Immature natural killer cell (primary cell): ENCODE data around the gene PRM2. TPM values are rescaled to one million over a fixed set of nuclear protein-coding genes. Genes with fewer than 3 reads are reported as not detected.
"Not testable (repeated sequence)": the region's sequence is repeated elsewhere in the genome, so short reads cannot be mapped to it uniquely, and the experiment has no call there.

Experiments
- DNase-seq, 3 donors: peaks; one replicate each; pipeline ENCODE4 v3.0.0; 2022; ENCODE audit warnings: mixed read lengths in 1 of 3
- H3K27ac Mint-ChIP-seq, 6 donors: one replicate each; pipeline ENCODE4 v1.8.0; 2020; ENCODE audit warnings: mixed read lengths in 6 of 6, mild to moderate bottlenecking in 5 of 6, inconsistent platforms in 4 of 6, moderate library complexity in 3 of 6
- H3K27me3 Mint-ChIP-seq, 3 donors: one replicate each; pipeline ENCODE4 v1.8.0; 2020 to 2021; ENCODE audit warnings: low read depth in 3 of 3, mild to moderate bottlenecking in 3 of 3, mixed read lengths in 3 of 3, moderate library complexity in 3 of 3, inconsistent platforms in 1 of 3
- H3K36me3 Mint-ChIP-seq, 3 donors: one replicate each; pipeline ENCODE4 v1.8.0; 2020; ENCODE audit warnings: mixed read lengths in 3 of 3, inconsistent platforms in 2 of 3, mild to moderate bottlenecking in 2 of 3
- H3K4me1 Mint-ChIP-seq, 2 donors: one replicate each; pipeline ENCODE4 v1.8.0; 2020; ENCODE audit warnings: inconsistent platforms in 2 of 2, mild to moderate bottlenecking in 2 of 2, mixed read lengths in 2 of 2, moderate library complexity in 1 of 2
- H3K4me3 Mint-ChIP-seq, 5 donors: one replicate each; pipeline ENCODE4 v1.8.0; 2020; ENCODE audit warnings: mild to moderate bottlenecking in 5 of 5, mixed read lengths in 5 of 5, inconsistent platforms in 3 of 5, moderate library complexity in 3 of 5
- H3K9me3 Mint-ChIP-seq, 6 donors: one replicate each; pipeline ENCODE4 v1.8.0; 2020; ENCODE audit warnings: mild to moderate bottlenecking in 6 of 6, mixed read lengths in 6 of 6, inconsistent platforms in 4 of 6, moderate library complexity in 3 of 6
- polyA plus RNA-seq, 3 donors: library from polyadenylated mRNA; unstranded; fragments of 300-500 nt; fragmentation: Illumina TruSeq; gene quantifications; one replicate each; pipeline ENCODE4 v1.2.3, GENCODE V29; 2021

PRM2 gene
- polyA plus RNA-seq, 3 donors from 2014 or later: not detected

GRCh38 chr16:11289696-11290095, 13.4 kb upstream of the PRM2 start:
- H3K27me3 Mint-ChIP-seq: peaks cover 21 to 40% (median 30%) of the 10 kb centered on the region in 3 donors
- not testable (repeated sequence) for H3K36me3 Mint-ChIP-seq, H3K27ac Mint-ChIP-seq, DNase-seq, H3K4me1 Mint-ChIP-seq, H3K4me3 Mint-ChIP-seq, H3K9me3 Mint-ChIP-seq

GRCh38 chr16:11289202-11289601, 12.9 kb upstream of the PRM2 start:
- peaks cover 20 to 40% (median 29%) of the 10 kb centered on the region in 3 donors for H3K27me3 Mint-ChIP-seq
- peaks cover 0 to 4% (median 0%) of the 10 kb centered on the region in 3 donors for H3K36me3 Mint-ChIP-seq
- H3K4me1 Mint-ChIP-seq: no peaks in the 10 kb centered on the region
- DNase-seq: no peak
- no peak overlapping the region for H3K4me3 Mint-ChIP-seq
- H3K9me3 Mint-ChIP-seq: peaks cover 0 to 2% (median 0%) of the 10 kb centered on the region in 6 donors
- no peak overlapping the region for H3K27ac Mint-ChIP-seq

GRCh38 chr16:11285842-11286241, 9.6 kb upstream of the PRM2 start:
- Mint-ChIP-seq H3K36me3 (peaks cover 0 to 4% (median 0%) of the 10 kb centered on the region in 3 donors), H3K27me3 (peaks cover 9 to 23% (median 14%) of the 10 kb centered on the region in 3 donors), H3K27ac (no peak overlapping the region), H3K9me3 (peaks cover 0 to 2% (median 0%) of the 10 kb centered on the region in 6 donors), H3K4me1 (no peaks in the 10 kb centered on the region), H3K4me3 (no peak overlapping the region)
- no peak for DNase-seq

GRCh38 chr16:11283820-11284248, 7.6 kb upstream of the PRM2 start:
- no peak for DNase-seq
- no peaks in the 10 kb centered on the region for H3K9me3 Mint-ChIP-seq
- no peaks in the 10 kb centered on the region for H3K36me3 Mint-ChIP-seq
- H3K27me3 Mint-ChIP-seq: peaks cover 7 to 18% (median 17%) of the 10 kb centered on the region in 3 donors
- H3K4me3 Mint-ChIP-seq: no peak overlapping the region
- no peak overlapping the region for H3K27ac Mint-ChIP-seq
- H3K4me1 Mint-ChIP-seq: no peaks in the 10 kb centered on the region

GRCh38 chr16:11280616-11281522, 4.6 kb upstream of the PRM2 start, which contains the start of gene PRM1:
PRM1 (minus strand) TSS chr16:11281330; CDS start chr16:11281238, 92 bp downstream.
- no peak within 1 kb of the TSS for H3K4me3 Mint-ChIP-seq
- no peaks in the 10 kb centered on the region for H3K4me1 Mint-ChIP-seq
- H3K27me3 Mint-ChIP-seq: peaks cover 7 to 18% (median 13%) of the 10 kb centered on the region in 3 donors
- no peak for DNase-seq
- H3K9me3 Mint-ChIP-seq: no peaks in the 10 kb centered on the region
- no peaks in the 10 kb centered on the region for H3K36me3 Mint-ChIP-seq
- no peak within 1 kb of the TSS for H3K27ac Mint-ChIP-seq

GRCh38 chr16:11278681-11279628, 2.7 kb upstream of the PRM2 start:
- DNase-seq: no peak

DNA sequence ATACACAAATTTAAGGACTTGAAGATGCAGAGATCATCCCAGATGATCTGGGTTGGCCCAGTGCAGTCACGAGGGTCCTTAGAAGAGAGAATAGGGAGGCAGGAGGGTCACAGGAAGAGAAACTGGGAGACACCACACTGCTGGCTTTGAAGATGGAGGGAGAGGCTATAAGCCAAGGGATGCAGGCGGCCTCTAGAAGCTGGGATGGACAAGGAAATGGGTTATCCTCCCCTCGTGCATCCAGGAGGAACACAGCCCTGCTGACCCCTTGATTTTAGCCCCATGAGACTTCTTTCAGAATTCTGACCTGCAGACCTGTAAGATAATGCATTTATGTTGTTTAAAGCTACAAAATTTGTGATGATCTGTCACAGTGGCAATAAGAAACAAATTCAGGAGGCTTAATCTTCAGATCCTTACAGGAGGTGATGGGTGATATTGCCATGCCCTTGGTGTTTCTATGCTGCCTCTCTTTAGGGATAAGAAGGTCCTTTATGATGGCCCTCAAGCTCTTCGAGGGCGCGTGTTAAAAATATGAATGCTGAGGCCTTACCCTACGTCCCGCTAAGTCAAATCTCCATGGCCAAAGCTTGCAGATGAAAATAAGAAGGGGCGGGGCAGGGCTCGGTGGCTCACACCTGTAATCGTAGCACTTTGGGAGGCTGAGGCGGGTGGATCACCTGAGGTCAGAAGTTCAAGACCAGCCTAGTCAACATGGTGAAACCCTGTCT, 1.5 kb upstream of the PRM2 start:
- DNase-seq: no peak
- no peak overlapping the region for H3K27ac Mint-ChIP-seq

More at GRCh38 chr16:11278681-11279628, 2.7 kb upstream of the PRM2 start:
- Mint-ChIP-seq H3K4me1 (no peaks in the 10 kb centered on the region), H3K9me3 (no peaks in the 10 kb centered on the region), H3K36me3 (peaks cover 0 to 4% (median 0%) of the 10 kb centered on the region in 3 donors), H3K27ac (no peak overlapping the region), H3K4me3 (no peak overlapping the region), H3K27me3 (peaks cover 8 to 18% (median 8%) of the 10 kb centered on the region in 3 donors)

GRCh38 chr16:11276896-11277593, 765 bp upstream of the PRM2 start:
- Mint-ChIP-seq H3K36me3 (peaks cover 0 to 4% (median 0%) of the 10 kb centered on the region in 3 donors), H3K4me1 (no peaks in the 10 kb centered on the region), H3K9me3 (no peaks in the 10 kb centered on the region), H3K27me3 (peaks cover 2 to 16% (median 8%) of the 10 kb centered on the region in 3 donors), H3K4me3 (no peak overlapping the region), H3K27ac (no peak overlapping the region)
- no peak for DNase-seq

More for the DNA sequence above, 1.5 kb upstream of the PRM2 start:
- Mint-ChIP-seq H3K36me3 (peaks cover 0 to 4% (median 0%) of the 10 kb centered on the region in 3 donors), H3K27me3 (peaks cover 3 to 18% (median 8%) of the 10 kb centered on the region in 3 donors), H3K9me3 (no peaks in the 10 kb centered on the region), H3K4me1 (no peaks in the 10 kb centered on the region), H3K4me3 (no peak overlapping the region)

- Mint-ChIP-seq H3K36me3 (peaks cover 0 to 4% (median 3%) of the 10 kb centered on the region in 3 donors), H3K27ac (no peak overlapping the region), H3K27me3 (peaks cover 2 to 10% (median 4%) of the 10 kb centered on the region in 3 donors), H3K9me3 (no peaks in the 10 kb centered on the region), H3K4me3 (no peak overlapping the region), H3K4me1 (no peaks in the 10 kb centered on the region)
- no peak for DNase-seq
Observed at GRCh38 chr16:11274964-11275363, 1.3 kb downstream of the PRM2 start.

- Mint-ChIP-seq H3K36me3 (peaks cover 0 to 4% (median 3%) of the 10 kb centered on the region in 3 donors), H3K4me1 (no peaks in the 10 kb centered on the region), H3K9me3 (no peaks in the 10 kb centered on the region), H3K27ac (no peak overlapping the region), H3K27me3 (peaks cover 0 to 6% (median 2%) of the 10 kb centered on the region in 3 donors), H3K4me3 (no peak overlapping the region)
- no peak for DNase-seq
Observed at GRCh38 chr16:11273721-11274324, 2.5 kb downstream of the PRM2 start.

- Mint-ChIP-seq H3K4me1 (no peaks in the 10 kb centered on the region), H3K36me3 (peaks cover 0 to 4% (median 3%) of the 10 kb centered on the region in 3 donors), H3K9me3 (no peaks in the 10 kb centered on the region), H3K27me3 (peaks cover 2 to 7% (median 2%) of the 10 kb centered on the region in 3 donors), H3K27ac (no peak within 1 kb of the TSS), H3K4me3 (no peak within 1 kb of the TSS)
- no peak for DNase-seq
Observed at GRCh38 chr16:11272921-11273720, 3.2 kb downstream of the PRM2 start, which contains the start of gene PRM3. PRM3 (minus strand) TSS chr16:11273629; CDS start chr16:11273595, 34 bp downstream.
